Right forelimb (tissue), 1 donor: Measurements from ENCODE around the gene SSMEM1.

Experiments used
- DNase-seq: peaks from one replicate; pipeline ENCODE4 v3.0.0-alpha.2; 2018

The SSMEM1 gene

GRCh38 chr7:130254555-130254954, 46.9 kb downstream of the SSMEM1 start:
- DNase-seq: no peak

- no peak for DNase-seq
Observed at GRCh38 chr7:130256704-130257103, 49.0 kb downstream of the SSMEM1 start.

- DNase-seq: no peak
Observed at GRCh38 chr7:130258494-130259078, 50.9 kb downstream of the SSMEM1 start.

- DNase-seq: no peak
Observed at GRCh38 chr7:130262448-130262847, 54.8 kb downstream of the SSMEM1 start.

GRCh38 chr7:130263130-130263529, 55.5 kb downstream of the SSMEM1 start:
- no peak for DNase-seq
